Activated CD8-positive, alpha-beta memory T cell treated with anti-CD3 and anti-CD28 coated beads for 48 hours (primary cell): ENCODE results near the gene RLN1.
"Not testable (repeated sequence)": the region's sequence is repeated elsewhere in the genome, so short reads cannot be mapped to it uniquely, and the experiment has no call there.

ENCODE experiments used
- DNase-seq, 3 experiments: peaks; one replicate each; pipeline ENCODE4 v3.0.0-alpha.2; 2020; ENCODE audit warnings: low read depth in 2 of 3, low spot score in 2 of 3

Gene RLN1

DNA sequence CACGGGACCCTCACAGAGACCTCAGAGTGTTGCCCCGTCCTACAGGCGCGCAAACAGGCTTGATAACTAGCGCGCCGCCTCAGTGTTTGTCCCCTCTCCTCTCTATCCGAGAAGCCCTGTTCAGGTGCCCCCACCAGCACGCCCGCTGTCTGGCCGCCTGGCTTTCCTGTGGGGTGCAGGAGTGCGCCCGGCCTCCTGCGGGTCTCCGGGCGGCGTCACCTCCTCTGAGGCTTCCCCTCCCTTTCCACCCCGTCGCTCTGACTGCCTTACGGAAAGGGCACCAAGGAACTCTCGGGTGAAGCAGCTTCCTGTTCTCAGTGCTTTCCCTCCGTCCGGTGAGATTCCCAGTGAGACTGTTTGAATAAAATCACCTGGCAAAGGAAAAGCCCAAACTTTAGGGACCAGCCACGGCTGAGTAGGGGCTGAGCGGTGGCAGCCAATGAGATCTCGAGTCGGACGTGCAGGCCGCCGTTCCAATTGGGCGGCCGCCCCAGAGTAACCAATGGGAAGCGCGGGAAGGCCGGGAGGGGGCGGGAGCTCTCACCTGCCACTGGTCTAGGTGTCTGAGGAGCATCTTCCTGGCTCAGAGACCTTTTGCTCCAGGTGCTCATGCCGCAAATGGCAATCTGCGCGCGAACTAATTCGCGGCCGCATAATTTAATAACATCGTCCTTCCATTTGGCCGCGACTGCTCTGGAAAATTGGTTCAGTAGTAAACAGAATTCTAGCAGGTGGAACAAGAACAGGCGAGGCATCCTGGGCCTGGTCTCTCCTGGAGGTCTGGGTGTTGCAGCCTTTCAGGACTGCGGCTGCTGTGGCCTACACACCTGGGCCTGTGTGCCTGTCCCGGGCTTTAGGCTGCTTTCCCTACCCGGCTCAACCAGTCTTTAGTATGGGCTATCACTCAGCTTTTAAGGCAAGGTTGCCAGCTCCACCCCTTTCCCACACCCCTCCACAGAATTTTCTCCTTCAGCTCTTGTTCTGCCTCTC, at the start of gene RLN1:
Gene RLN1, minus strand, starts transcription at position 885 of the 990 bp plus-strand sequence. Its CDS starts 130 bp downstream, at position 755.
- not testable (repeated sequence) for DNase-seq

DNA sequence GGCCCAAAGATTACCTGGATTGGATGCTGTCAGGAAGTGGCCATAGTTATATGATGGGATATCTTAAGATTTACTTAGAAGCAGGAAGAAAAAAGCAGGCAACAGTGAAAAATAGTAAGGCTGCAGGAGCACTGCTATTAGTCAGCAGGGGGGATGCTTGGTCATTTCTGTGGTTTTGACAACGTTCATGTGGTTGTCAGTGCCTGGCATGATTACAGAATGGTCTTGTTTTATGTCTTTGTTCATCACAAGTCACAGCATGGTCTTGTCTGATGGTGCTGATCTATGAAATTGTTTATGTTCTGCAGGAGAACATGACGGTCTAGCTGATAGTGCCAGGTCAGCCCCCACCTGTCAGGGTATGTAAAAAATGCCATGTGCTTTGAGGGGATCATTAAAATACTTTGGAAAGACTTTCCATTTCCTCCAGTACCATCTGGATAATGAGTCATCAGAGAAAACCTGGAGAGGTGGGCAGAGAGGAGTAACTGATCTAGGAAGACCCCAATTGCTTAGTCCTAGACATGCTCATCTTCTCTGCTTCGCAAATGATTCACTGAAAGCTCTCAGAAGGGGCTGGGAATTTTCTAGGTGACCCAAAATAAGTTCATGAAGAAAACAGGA, 49.5 kb upstream of the RLN1 start:
- peak in 1 of 3 experiments; percentile 2 for DNase-seq

- DNase-seq = no peak
Measured at GRCh38 chr9:5388026-5388819, 48.5 kb upstream of the RLN1 start.

GRCh38 chr9:5384436-5384835, 44.8 kb upstream of the RLN1 start:
- DNase-seq = no peak

GRCh38 chr9:5382479-5382878, 42.8 kb upstream of the RLN1 start:
- DNase-seq = no peak

DNA sequence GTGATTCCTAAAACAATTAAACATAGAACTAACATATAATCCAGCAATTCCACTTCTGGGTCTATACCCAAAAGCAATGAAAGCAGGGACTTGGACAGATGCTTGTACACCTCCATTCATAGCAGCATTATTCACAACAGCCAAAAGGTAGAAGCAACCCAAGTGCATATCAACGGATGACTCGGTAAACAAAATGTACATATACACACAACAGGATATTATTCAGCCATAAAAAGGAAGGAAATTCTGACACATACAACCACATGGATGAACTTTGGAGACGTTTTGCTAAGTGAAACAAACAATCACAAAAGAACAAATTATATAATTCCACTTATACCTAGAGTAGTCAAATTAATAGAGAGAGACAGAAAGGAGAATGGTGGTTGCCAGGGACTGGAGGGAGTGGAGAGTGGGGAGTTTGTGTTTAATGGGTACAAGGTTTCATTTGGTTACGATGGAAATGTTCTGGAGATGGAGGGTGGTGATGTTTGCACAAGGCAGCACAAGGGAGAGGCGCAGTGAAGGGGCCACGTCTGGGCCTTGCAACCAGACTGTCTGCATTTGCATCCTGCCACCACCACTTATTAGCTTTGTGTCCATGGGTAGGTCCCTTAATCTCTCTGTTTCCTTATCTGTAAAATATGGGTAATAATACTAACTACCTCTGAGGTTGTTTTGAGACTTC, 36.3 kb upstream of the RLN1 start:
- no peak for DNase-seq

- no peak for DNase-seq
Measured at GRCh38 chr9:5375091-5375490, 35.4 kb upstream of the RLN1 start.

- DNase-seq = no peak
Measured at GRCh38 chr9:5364294-5365024, 24.8 kb upstream of the RLN1 start.

- DNase-seq = no peak
Measured at GRCh38 chr9:5361326-5362010, 21.8 kb upstream of the RLN1 start.

DNA sequence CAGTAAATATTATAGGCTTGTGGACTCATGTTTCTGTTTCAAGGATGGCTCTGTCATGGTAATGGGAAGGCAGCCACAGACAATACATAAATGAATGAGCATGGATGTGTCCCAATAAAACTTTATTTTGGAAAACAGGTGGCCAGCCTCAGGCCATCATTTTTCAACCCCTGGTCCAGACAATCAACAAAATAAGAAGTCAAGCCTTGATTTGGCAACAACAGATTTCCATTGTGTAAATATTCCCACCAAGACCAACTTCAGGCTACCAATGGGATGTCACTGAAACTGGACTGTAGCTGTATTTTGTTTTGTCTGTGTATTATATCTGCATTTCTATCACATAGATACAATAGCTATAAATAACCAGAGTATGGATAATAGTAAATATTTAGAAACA, 20.7 kb upstream of the RLN1 start:
- DNase-seq = no peak

DNA sequence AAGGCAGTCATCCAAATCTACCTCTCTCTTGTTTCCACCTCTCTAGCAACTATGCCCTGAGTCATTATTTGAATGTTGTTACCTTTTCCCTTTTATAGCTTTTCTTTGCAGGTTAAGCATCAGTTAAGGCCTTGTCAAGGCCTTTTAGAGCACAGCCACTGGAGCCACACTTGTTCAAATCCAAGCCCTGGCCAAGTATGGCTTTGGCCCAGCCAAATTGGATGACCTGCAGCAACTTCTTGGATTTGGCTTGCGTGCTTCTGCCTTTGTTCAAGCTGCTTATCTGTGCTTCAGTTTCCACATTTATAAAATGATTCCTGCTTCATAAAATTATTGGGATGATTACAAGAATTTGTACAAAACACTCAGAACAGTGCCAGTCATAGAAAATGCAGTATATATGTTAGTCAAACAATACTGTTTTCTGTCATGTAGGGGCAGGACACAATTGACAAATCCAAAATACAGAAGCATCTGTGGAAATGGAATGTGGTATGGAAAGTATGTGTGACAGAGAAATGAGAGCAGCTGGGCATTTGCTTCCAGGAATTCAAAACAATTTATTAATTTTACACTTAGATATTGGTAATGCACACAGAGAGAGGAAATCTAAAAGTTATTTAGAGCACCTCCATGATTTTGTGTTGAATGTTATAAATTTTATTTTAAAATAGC, 17.9 kb upstream of the RLN1 start:
- DNase-seq = no peak

DNA sequence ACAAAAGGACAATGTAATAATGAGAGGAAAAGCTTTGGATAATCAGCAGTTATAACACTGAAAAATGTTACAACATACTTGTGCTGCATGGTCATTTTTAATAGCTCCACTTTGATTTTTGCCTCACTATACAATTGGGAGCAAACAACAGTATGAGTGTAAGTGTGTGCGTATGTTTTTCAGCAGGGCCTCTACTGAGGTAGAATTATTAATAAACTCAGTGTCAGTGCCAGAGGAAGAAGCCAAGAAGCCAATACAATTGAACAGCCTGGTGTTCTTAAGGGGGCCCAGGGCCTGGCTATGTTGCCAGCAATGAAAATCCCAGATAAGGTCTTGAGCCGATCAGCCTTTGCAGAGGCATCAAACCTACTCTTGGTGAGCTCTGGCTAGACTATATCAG, 16.1 kb upstream of the RLN1 start:
- no peak for DNase-seq

- DNase-seq = no peak
Measured at GRCh38 chr9:5355226-5355625, 15.6 kb upstream of the RLN1 start.

DNA sequence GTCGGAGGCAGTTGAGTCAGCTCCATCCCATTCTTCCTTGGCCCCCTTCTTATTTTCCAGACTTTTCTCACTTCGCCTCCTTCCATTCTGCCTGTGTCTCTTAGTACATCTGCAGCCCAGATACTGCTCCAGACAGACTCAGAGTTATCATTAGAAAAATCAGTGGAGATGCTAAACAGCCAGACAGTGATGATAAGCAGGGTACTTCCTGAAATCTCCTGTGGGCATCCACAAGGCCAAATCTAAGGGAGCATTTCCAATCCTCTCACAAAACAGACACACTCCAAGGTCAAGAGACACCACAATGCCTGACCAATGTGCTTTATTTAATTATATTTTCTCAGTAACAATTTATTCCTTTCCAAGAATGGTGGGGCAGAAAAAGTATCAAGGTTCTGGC, 14.5 kb upstream of the RLN1 start:
- no peak for DNase-seq

DNA sequence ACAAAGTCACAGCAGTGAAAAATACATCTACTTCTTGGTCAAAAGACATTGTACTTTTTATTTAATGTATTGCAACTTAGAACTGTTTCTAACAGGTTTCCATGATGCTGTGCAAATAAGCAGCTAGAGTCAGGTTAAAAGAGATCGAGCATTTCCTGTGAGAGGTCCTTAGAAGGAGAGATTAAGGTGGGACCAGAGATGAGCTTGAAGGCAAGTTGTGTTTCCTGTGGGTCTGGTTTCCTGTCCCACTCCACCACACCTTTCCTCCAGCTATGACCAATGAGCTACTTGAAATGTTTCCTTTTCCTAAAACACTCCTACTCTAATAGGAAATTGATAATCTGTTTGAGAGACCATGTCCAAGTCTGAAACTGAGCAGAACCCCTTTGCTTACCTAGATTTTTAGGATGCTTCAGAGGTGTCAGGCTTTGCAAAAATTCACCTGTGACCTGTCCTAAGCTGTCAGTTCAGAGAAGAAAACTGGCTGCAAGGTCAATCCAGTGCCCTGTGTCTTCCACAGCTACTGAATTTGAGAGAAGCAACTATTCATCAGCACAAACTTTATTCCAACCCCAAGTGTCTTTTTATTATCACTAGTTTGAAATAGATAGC, 13.1 kb upstream of the RLN1 start:
- DNase-seq = no peak

GRCh38 chr9:5336688-5337087, 3.0 kb downstream of the RLN1 start:
- no peak for DNase-seq

DNA sequence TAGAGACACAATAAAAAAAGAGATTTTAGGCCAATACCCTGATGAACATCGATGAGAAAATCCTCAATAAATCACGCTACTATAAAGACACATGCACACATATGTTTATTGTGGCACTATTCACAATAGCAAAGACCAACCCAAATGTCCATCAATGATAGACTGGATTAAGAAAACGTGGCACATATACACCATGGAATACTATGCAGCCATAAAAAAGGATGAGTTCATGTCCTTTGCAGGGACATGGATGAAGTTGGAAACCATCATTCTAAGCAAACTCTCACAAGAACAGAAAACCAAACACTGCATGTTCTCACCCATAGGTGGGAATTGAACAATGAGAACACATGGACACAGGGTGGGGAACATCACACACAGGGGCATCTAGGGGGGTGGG, 8.4 kb downstream of the RLN1 start:
- DNase-seq = not testable (repeated sequence)

- DNase-seq = no peak
Measured at GRCh38 chr9:5326893-5327548, 12.7 kb downstream of the RLN1 start.
